GM19372 (cell line): ENCODE measurements around the gene DHRS12.

ENCODE experiments used
- ATAC-seq: cut with Tn5 transposase; IDR thresholded peaks from one replicate; pipeline ENCODE4 v1.9.1; 2021; ENCODE audit warnings: mild to moderate bottlenecking, low read depth, moderate library complexity; ENCODE audit not compliant: unreplicated experiment

Gene DHRS12

DNA sequence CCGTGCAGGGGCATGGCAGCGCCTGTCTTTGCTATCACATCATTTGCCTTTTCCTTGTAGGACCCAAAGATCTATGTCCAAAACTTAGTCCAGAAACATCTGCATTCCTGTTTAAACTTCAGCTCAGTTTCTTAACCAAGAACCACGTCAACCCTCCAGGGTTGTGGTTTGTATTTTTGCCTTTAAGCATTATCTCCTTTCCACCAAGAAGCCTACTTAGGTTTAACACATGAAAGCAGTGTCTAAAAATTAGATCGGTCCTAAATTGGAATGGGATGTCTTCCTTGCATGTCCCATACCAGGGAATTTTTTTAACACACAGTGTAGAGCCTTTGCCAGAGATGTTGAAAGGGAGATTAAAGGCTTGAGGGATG, 38.8 kb downstream of the DHRS12 start:
- no peak for ATAC-seq

DNA sequence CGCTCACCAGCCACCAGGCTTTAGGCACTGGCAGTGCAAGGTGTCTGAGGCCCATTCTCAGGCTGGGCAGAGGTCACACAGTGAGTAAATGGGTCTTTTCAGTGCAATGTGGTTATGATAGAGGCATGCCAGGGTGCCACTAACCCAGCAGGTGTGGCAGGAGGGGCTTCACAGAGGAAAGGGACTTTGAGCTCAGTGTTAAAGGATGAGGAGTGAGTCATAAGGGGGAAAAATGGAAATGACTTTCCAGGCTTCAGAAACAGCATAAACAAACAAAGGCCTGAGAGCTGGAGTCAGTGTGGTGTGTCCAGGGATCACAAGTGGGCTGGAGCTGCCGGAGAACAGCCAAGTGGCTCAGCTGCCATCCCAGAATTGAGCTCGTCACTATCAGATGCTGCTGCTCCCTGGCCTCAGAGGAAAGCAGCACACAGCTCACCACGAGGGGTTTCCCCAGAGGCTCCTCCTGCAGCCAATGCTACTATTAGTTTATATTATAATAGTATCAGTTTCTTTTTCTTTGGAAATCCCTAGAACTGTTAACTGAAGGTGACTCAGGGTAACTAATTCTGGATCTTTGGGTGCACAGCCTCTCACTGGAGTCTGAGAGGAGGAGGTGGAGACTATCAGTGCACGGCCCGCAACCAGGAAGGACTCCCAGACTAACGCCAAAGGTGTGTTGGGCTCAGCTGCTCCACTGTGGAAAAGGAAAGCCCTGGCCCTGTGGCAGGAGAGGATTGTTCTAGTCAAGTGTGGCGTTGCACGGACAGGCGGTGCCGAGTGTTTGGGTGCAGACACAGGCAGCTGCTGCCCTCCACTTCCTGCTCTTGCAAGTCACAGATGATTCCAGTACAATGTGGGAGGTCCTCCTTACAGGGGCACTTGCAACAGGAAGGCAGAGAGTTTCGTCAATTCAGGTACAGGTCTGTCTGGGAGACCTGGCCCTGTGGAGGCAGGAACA, 39.5 kb downstream of the DHRS12 start:
- peak; percentile 83 for ATAC-seq

DNA sequence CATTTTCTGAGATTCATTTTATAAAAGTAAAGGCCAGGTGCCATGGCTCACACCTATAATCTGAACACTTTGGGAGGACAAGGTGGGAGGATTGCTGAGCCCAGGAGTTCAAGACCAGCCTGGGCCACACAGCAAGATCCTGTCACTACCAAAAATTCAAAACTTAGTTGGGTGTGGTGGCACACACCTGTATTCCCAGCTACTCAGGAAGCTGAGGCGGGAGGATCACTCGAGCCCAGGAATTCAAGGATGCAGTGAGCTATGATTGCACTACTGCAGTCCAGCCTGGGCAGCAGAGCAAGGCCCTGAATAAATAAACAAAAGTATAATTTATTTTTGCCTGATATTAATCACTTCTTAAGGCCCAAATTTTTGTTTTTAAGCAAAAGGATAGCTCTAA, 40.5 kb downstream of the DHRS12 start:
- ATAC-seq, result no peak

DNA sequence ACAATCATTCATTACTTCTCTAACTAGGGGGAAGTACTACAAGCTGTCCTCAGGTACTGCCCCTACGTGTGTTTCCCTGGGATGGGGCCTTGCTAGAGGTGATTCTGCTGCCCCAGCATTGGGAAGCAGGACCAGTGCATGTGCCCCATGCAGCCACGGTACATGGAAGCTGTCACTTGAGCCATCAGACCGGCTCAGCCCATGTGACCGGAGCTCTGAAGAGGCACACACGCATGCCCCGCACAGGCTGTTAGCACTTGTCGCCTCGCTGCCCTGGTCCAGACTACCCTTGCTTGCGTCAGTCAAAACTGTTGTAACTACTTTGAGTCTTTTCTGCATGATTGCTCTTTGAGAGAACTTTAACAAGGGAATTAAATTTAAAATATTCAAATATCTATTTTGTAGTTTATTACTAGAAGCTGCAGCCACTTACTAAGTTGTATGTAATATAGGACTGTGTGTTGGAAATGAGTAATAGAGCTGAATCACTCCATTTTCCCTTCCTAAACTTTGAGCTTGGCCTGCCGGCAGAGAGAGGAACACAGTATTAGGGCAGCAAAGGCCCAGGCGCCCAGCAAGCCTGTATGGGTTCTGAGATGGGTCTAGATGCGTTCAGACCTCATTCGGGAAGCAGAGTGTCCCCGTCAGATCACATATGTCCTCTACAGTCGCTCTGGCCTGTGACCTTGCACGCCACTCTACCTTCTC, 42.2 kb downstream of the DHRS12 start:
- ATAC-seq, result no peak

DNA sequence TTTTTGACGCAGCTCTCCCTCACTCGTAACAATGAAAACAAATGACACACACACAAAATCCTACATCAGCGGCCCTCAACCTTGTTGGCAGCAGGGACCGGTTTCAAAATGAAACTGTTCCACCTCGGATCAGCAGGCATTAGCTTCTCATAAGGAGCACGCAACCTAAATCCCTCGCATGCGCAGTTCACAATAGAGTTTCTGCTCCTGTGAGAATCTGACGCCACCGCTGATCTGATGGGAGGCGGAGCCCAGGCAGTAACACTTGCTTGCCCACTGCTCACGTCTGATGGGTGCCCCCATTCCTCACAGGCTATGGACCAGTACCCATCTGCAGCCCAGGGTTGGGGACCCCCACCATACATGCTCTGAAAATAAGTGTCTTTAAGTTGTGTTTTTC, 43.4 kb downstream of the DHRS12 start:
- ATAC-seq, result no peak

DNA sequence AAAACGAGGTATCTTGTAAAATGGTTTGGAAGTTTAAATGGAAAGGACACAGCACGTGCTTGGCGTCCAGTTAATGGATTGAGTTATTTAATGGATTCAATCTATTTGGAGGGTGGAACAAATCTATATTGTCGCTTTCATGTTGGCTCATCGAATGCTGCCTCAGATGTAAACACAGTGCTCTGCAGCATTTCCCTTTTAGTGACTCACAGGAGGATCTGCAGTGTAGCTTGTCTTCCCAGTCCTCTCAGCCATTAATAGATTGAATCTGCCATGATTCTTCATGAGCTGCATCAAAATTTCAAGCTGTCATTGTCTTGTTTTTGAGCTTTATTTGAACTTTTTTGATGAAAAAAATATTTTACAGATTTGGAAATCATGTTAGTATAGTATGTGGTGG, 44.7 kb downstream of the DHRS12 start:
- ATAC-seq, result no peak

DNA sequence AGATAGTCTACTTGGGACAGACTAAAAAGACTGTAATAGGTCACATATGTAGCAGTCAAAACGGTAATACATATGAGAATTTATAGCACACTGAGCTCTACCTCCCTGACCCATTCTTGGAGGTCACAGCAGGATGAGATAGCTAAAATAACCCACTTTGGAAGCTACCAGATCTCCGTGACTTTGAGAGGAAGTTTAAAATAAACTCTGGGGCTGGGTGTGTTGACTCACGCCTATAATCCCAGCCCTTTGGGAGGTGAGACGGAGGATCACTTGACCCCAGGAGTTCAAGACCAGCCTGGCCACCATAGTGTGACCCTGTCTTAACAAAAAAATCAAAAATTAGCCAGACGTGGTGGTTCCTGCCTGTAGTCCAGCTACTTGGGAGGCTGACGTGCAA, 45.3 kb downstream of the DHRS12 start:
- ATAC-seq, result no peak

DNA sequence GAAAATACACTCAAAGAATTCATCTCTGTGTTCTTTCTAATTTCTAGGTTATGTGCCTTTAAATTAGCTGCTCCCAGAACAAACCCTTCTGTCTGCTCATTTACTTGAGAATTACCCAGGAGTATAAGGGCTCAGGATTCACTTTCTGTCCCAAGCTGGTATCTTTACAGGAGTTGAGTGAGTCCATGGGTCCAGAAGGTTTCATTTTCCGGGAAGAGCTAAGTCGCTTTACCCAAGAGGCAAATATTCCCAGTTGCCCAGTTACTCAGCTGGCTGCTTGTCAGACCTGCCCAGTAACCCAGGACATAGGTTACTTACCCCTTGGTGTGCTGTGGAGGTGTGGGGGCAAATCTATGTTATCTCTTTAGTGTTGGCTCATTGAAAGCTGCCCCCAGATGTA, 47.3 kb downstream of the DHRS12 start:
- no peak for ATAC-seq

DNA sequence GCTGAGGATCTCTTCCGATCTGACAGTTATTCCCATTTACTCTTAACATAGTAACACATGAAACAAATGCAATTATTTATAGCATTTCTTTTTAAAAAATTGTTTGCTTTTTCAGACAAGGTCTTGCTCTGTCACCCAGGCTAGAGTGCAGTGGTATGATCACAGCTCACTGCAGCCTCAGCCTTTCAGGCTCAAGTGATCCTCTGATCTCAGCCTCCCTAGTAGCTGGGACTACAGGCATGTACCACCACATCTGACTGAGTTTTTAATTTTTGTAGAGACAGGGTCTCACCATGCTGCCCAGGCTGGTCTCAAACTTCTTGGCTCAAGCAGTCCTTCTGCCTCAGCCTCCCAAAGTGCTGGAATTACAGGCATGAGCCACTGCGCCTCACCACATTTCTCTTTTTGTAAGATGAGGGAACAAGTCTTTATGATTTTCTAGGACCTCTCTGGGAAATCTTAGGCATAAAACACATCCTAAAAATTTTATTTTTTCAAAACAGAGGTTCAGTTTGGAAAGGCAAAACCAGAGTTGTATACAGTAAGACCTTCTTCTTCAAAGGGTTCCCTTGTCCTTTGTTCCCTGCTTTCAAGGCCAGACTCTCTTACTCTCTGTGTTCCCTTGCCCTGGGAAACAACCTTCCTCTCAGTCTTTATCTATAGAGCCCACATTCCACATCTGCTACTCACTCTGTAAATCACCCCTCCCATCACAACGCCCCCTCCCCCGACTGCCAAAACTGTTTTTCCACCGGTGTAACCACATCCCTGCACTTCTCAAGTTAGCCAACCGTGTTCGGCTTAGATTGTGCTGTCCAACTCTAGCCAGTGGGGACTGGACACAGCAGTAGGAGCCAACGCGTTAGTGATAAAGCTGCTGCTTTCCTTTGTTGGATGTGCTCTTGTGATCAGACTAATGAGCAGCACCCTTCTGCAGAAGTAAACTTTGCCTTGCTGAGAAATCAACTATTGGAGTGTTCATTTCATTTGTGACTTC, 56.2 kb downstream of the DHRS12 start:
- no peak for ATAC-seq

DNA sequence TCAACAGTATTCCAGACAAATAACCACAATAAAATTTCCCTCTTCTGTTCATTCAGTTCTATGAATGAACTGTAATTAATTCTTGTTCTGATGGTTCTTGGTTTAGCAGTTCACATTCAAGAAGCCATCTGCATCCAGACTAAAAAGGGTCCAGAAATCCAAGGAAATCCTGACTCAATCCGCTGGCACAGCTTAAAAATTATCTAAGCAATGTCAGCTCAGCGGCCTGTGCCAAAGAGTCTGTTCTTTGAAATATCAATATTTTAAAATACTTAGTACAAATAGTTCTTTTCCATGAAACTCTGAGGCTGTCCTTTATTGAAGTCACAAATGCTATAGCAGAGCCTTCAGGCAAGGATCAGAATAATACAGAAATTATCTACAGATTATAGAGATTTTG, 57.2 kb downstream of the DHRS12 start:
- ATAC-seq, result no peak

DNA sequence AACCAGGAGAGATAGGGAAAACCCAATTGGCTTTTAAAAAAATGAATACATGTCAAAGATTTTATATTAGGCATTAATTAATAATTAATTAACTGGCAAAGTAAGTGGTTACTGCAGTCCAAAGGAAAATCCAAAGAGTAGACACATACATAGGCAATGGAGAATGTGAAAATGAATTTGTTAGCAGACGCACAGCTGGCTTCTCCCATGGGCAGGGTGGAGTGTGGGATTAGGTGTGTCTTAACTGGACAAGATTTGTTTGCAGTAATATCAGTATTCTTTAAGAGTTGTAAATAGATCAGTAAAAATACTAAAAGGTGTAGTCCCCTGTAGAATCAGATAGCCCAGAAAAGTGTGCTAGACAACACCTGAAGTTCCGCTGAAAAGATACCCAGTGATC, 58.7 kb downstream of the DHRS12 start:
- no peak for ATAC-seq

DNA sequence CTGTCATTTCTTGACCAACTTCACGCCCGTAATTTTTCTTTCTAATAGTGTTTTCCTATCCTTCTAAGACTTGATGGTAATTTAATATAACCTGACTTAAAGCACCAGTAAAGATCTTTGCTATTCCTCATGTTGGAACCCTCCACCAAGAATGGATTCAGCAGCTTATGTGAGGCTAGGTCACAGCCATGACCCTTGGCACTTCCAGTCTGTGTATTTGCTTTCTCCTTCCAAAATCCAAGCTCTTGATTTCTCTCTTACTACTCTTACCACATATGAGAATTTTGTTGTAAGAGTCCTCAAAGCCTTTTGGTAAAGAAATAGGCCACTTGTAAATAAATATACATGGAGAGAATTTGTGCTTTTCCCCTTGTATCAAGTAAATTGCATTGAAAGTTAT, 61.4 kb downstream of the DHRS12 start:
- no peak for ATAC-seq

DNA sequence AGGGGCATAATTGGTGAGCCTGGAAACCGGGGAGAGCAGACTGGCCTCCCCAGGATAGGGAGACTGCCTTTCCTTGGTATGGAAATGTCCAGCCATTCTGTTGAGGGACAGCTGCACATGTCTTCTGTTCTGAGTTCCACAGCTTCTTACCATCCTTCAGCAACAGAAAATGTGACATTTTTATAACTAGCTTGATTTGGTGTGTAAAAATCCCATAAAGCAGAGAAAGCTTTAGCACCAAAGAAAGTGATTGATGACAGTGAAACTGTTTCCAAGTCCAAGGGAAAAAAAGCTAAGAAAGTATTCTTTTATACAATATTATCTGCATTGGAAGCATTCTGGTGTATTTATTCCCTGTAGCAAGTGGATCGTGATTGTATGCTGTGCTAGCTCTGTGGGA, 61.9 kb downstream of the DHRS12 start:
- ATAC-seq, result no peak

DNA sequence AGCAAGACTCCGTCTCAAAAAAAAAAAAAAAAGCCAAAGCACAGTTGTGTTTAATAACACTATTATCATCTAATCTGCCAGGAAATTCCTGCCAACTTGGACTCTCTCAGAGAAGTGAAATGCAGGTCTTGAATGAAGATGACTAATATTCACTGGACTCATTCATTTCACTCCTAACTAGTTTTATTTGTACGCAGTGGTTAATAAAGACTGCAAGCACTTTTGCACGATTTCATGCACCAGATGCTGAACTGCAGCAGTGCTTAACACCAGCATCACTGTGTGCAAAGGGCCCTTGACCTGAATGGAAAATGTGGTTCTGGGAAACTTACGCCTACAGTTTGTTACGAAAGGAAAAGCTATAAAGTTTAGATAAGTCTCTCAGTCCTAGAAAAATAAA, 63.3 kb downstream of the DHRS12 start:
- ATAC-seq, result no peak

DNA sequence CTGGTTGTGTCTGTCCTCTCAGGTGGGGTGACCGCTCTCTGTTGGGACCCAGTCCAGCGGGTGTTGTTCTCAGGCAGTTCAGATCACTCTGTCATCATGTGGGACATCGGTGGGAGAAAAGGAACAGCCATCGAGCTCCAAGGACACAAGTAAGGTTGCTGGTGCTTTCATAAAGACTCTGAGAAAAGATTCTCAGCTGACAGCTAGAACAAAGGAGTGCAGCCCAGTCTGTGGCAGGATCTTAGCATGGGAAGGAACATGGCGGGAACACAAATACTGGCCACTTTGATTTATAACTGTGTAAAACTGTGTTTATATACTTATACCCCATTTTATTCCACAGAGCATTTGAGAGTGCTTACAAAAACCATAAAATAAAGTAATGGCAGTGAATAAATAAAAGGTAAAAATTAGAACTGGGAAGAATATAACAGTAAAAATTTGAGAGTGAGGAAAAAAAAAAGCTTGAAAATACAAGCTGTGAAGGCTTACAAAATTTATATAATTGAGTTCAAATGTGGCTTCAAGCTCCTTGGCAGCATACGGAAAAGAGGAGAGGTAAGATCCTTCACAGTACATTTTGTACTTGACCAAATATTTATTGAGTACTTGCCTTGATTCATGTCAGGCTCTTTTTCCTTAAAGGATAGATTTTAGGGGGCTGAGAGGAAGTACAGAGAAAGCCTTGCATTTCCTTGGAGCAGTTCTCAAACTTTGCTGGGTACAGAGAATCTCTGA, 64.8 kb downstream of the DHRS12 start:
- no peak for ATAC-seq

DNA sequence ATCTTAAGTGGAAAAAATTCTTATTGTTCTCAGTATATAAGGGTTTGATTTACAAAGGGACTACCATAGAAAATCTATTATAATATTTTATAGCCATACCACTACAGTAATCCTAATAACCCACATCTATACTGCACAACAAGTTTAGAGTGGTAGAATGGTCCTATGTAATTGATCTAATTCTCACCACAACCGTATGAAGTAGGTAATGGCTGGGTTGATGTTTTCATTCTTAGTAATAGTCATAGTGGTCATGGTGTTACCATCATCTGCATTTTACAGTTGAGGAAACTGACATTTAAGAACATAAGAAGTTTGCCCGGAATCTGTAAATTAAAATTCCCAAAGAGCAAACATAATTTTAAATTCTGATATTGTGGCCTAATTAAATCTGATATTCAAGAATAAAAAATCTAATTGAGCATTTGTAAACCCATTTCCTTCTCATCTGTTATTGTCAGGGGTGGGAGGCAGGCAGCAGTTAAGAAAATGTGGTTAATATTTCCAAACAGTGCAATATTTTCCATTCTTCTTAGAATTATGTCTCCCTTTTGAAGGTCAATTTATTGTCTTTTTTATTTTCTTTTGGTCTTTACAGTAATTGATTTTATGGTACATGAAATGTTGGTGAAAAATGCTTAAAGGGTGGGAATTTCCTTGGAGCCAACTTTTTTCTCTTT, 65.6 kb downstream of the DHRS12 start:
- no peak for ATAC-seq

DNA sequence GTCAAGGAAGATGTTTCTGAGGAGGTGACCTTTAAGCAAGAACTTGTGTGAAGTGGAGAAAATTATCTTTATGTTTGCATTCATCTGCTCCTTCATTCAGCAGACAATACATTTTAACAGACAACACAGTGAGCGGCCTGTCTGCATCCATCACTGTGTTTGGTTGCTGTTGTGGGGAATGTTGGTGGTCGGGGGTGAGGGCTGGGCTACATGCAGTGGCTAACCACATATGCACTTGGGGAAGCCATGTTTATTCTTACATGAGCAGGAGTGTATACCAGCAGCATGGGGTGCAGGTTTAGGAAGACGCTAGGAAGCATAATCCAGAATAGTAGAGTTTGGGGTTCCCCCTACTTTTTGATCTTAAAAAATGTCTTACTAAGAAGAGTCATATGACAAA, 66.4 kb downstream of the DHRS12 start:
- ATAC-seq, result no peak

DNA sequence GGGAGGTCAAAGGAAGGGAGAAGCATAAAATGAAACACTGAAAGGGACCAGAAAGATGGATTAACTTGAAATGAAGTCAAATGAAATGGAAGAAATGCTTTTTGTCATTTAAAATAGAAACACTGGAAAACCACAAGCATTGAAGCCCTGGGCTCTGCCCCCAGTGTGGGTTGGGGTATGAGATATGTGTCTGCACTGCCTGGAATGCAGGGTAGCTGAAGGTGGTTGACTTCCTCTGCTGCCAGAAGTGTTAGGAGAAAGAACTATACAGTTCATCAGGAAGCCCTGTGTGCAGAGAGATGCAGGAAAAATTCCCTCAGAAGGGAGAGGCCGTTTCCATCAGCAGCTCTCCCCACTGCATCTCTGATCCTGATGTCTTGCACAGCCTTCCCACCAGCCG, 69.2 kb downstream of the DHRS12 start:
- ATAC-seq, result no peak
